H1 (cell line): Measurements from ENCODE around the gene PRC1.

Experiments used
- CTCF ChIP-seq, 3 experiments: IDR thresholded peaks; 1 replicate in 2 of 3; 2 replicates in 1 of 3; pipeline versions ENCODE4 v1.5.1 to v1.6.1; 2011; ENCODE audit warnings: low read length in 3 of 3, mild to moderate bottlenecking in 3 of 3, inconsistent platforms in 2 of 3, low read depth in 1 of 3, moderate library complexity in 1 of 3; ENCODE audit not compliant: insufficient read depth in 1 of 3; ENCODE audit errors: control extremely low read depth in 1 of 3
- TAF1 ChIP-seq: IDR thresholded peaks from 2 replicates; pipeline ENCODE4 v1.6.1; 2011; ENCODE audit warnings: mild to moderate bottlenecking, low read depth, low read length

GRCh38 chr15:90945091-90945490 lies 49.2 kb downstream of the PRC1 start:
- no peak for TF ChIP-seq TAF1
- no peak for TF ChIP-seq CTCF (IDR thresholded peaks at IDR 0.05; ENCODE audit: control extremely low read depth in 1 of 3, insufficient read depth in 1 of 3, low read depth in 1 of 3, low read length in 3 of 3)
